Subcutaneous abdominal adipose tissue (tissue), 5 donors: Measurements from ENCODE around the gene SAMD4A.

Experiments
- H3K27ac ChIP-seq: one replicate; pipeline ENCODE4 v1.7.0; 2013; ENCODE audit warnings: low read depth, mild to moderate bottlenecking, inconsistent platforms, low read length, moderate library complexity
- H3K27me3 ChIP-seq, 5 donors: one replicate each; pipeline ENCODE4 v1.7.0; 2013; ENCODE audit warnings: low read length in 5 of 5, inconsistent platforms in 1 of 5; ENCODE audit not compliant: control insufficient read depth in 5 of 5, insufficient read depth in 4 of 5
- H3K36me3 ChIP-seq, 5 donors: one replicate each; pipeline ENCODE4 v1.7.0; 2013; ENCODE audit warnings: low read length in 5 of 5; ENCODE audit not compliant: control insufficient read depth in 5 of 5, insufficient read depth in 5 of 5
- H3K4me1 ChIP-seq, 5 donors: one replicate each; pipeline ENCODE4 v1.7.0; 2013; ENCODE audit warnings: low read length in 5 of 5, mild to moderate bottlenecking in 3 of 5, moderate library complexity in 1 of 5; ENCODE audit not compliant: control insufficient read depth in 5 of 5, insufficient read depth in 5 of 5
- H3K4me3 ChIP-seq, 5 donors: one replicate each; pipeline ENCODE4 v1.7.0; 2013; ENCODE audit warnings: low read length in 5 of 5, low read depth in 1 of 5
- H3K9ac ChIP-seq, 5 donors: one replicate each; pipeline ENCODE4 v1.7.0; 2013; ENCODE audit warnings: low read length in 5 of 5, mild to moderate bottlenecking in 4 of 5, moderate library complexity in 3 of 5
- H3K9me3 ChIP-seq, 5 donors: one replicate each; pipeline ENCODE4 v1.7.0; 2013; ENCODE audit warnings: low read length in 5 of 5; ENCODE audit not compliant: control insufficient read depth in 5 of 5
- donor health status: healthy.
- donor health status: healthy.
- donor health status: healthy.
- donor health status: healthy.
- donor health status: healthy.

Gene SAMD4A

DNA sequence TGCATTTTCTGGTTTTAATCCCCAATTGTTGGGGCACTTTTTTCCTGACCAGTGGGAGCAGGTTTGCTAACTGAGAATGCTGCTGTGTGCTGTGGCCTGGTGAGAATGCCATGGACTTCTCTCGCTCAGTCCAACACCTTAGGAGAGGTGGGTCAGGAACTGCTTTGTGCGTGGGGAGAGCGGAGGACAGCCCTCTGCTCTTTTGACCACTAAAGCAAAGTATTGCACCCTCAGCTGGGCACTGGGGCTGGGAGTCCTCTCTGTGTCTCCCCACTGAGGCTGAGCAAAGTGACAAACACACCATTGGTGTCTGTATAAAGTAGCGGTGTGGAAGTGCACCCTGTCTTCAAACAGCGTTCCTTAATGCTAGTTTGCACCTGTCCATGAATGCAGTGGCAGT, 136.2 kb downstream of the SAMD4A start:
- Histone ChIP-seq H3K4me1 (peaks cover 0 to 27% (median 22%) of the 10 kb centered on the region in 5 donors), H3K27me3 (no peaks in the 10 kb centered on the region), H3K4me3 (no peak overlapping the region), H3K9ac (no peak overlapping the region), H3K27ac (no peak overlapping the region), H3K9me3 (no peaks in the 10 kb centered on the region), H3K36me3 (peaks cover 4 to 8% (median 7%) of the 10 kb centered on the region in 5 donors)

- Histone ChIP-seq H3K27ac (no peak overlapping the region), H3K9ac (no peak overlapping the region), H3K36me3 (peaks cover 4 to 8% (median 7%) of the 10 kb centered on the region in 5 donors), H3K4me3 (no peak overlapping the region), H3K9me3 (no peaks in the 10 kb centered on the region), H3K4me1 (peaks cover 0 to 25% (median 20%) of the 10 kb centered on the region in 5 donors), H3K27me3 (no peaks in the 10 kb centered on the region)
These were observed 136.8 kb downstream of the SAMD4A start for GRCh38 chr14:54703724-54704123.

DNA sequence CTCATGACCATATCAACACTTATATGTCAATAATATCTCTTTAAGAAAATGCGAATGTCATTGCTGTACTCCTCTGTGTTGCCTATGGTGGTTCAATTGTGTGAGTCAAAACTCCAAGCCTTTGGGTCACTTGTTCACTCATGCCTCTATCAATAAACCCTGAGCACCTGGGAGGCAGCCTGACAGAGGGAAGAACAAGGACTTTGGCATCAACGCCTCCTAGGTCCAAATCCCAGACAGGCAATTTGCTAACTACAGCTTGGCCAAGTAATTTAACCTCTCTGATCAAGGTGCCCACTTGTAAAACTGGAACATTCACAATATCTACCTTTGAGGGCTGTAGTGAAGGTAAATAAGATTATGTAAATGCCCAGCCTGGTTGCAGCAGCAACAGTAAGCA, 137.8 kb downstream of the SAMD4A start:
- Histone ChIP-seq H3K9me3 (no peaks in the 10 kb centered on the region), H3K27ac (no peak overlapping the region), H3K27me3 (no peaks in the 10 kb centered on the region), H3K36me3 (peaks cover 4 to 8% (median 7%) of the 10 kb centered on the region in 5 donors), H3K9ac (no peak overlapping the region), H3K4me1 (peaks cover 0 to 22% (median 14%) of the 10 kb centered on the region in 5 donors), H3K4me3 (no peak overlapping the region)

- Histone ChIP-seq H3K9ac (no peak overlapping the region), H3K9me3 (no peaks in the 10 kb centered on the region), H3K27ac (no peak overlapping the region), H3K4me3 (no peak overlapping the region), H3K4me1 (peaks cover 0 to 26% (median 17%) of the 10 kb centered on the region in 5 donors), H3K27me3 (no peaks in the 10 kb centered on the region), H3K36me3 (peaks cover 4 to 10% (median 7%) of the 10 kb centered on the region in 5 donors)
These were observed 139.8 kb downstream of the SAMD4A start for GRCh38 chr14:54706769-54707168.

DNA sequence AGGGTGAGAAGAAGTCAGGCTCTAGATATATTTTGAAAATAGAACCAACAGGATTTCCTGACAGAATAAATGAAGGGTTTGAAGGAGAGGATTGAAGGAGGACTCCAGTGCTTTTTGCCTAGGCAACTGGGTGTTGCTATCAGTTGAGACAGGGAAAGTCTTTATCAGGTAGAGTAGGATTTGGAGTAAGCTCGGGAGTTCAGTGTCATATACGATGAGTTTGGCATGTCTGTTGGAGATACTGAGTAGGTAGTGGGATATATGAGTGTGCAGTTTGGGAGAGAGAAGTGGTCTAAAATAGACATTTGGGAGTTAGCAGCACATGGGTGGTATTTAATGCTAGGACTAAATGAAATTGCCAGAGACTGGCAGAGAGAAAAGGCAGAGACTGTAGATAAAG, 141.2 kb downstream of the SAMD4A start:
- peak overlapping the region in 1 of 5 donors; percentile 32 for H3K9ac ChIP-seq
- peak overlapping the region; percentile 25 for H3K27ac ChIP-seq
- no peak overlapping the region for H3K4me3 ChIP-seq
- no peaks in the 10 kb centered on the region for H3K9me3 ChIP-seq
- peaks cover 7 to 40% (median 31%) of the 10 kb centered on the region in 5 donors for H3K4me1 ChIP-seq
- peaks cover 0 to 5% (median 4%) of the 10 kb centered on the region in 5 donors for H3K36me3 ChIP-seq
- H3K27me3 ChIP-seq = no peaks in the 10 kb centered on the region

GRCh38 chr14:54708982-54709381, 142.1 kb downstream of the SAMD4A start:
- Histone ChIP-seq H3K4me3 (no peak overlapping the region), H3K9me3 (no peaks in the 10 kb centered on the region), H3K27me3 (no peaks in the 10 kb centered on the region), H3K36me3 (peaks cover 0 to 5% (median 4%) of the 10 kb centered on the region in 5 donors), H3K4me1 (peaks cover 9 to 43% (median 38%) of the 10 kb centered on the region in 5 donors), H3K27ac (no peak overlapping the region), H3K9ac (no peak overlapping the region)

DNA sequence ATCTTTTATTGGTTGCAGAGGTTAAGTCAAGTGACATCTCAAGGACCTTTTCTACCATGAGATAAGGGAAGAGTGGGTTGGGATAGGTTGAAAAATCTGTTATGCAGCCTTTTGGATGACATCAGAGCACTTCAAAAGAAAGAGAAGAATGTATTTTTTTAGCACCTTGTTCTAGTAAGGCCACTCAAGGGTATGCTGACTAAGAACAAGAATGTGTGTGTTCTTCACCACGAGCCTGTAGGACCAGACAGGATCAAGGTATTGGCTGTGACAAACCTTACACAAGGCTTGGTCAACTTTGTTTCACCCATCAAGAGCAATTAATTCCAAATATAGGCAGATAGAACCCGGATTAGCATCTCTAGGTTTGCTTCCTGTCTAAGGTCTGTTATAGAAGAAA, 142.5 kb downstream of the SAMD4A start:
- H3K27me3 ChIP-seq = no peaks in the 10 kb centered on the region
- H3K4me1 ChIP-seq = peaks cover 9 to 46% (median 38%) of the 10 kb centered on the region in 5 donors
- H3K9ac ChIP-seq = no peak overlapping the region
- H3K27ac ChIP-seq = no peak overlapping the region
- H3K4me3 ChIP-seq = no peak overlapping the region
- no peaks in the 10 kb centered on the region for H3K9me3 ChIP-seq
- peaks cover 0 to 5% (median 4%) of the 10 kb centered on the region in 5 donors for H3K36me3 ChIP-seq

GRCh38 chr14:54709867-54710266, 142.9 kb downstream of the SAMD4A start:
- Histone ChIP-seq H3K9ac (no peak overlapping the region), H3K4me1 (peaks cover 9 to 51% (median 38%) of the 10 kb centered on the region in 5 donors), H3K4me3 (no peak overlapping the region), H3K36me3 (peaks cover 0 to 5% (median 4%) of the 10 kb centered on the region in 5 donors), H3K27me3 (no peaks in the 10 kb centered on the region), H3K9me3 (no peaks in the 10 kb centered on the region), H3K27ac (no peak overlapping the region)

- peaks cover 9 to 65% (median 52%) of the 10 kb centered on the region in 5 donors for H3K4me1 ChIP-seq
- no peaks in the 10 kb centered on the region for H3K27me3 ChIP-seq
- H3K36me3 ChIP-seq = peaks cover 0 to 2% (median 0%) of the 10 kb centered on the region in 5 donors
- H3K27ac ChIP-seq = peak overlapping the region; percentile 81
- H3K9ac ChIP-seq = no peak overlapping the region
- H3K9me3 ChIP-seq = no peaks in the 10 kb centered on the region
- peak overlapping the region in 1 of 5 donors; percentile 49 for H3K4me3 ChIP-seq
These were observed 144.4 kb downstream of the SAMD4A start for GRCh38 chr14:54711312-54711711.

- peak overlapping the region in 4 of 5 donors; percentile 30 to 78 (median 38) for H3K9ac ChIP-seq
- peak overlapping the region in 2 of 5 donors; percentile 3 to 49 for H3K4me3 ChIP-seq
- H3K27me3 ChIP-seq = no peaks in the 10 kb centered on the region
- H3K27ac ChIP-seq = peak overlapping the region; percentile 81
- no peaks in the 10 kb centered on the region for H3K9me3 ChIP-seq
- H3K4me1 ChIP-seq = peaks cover 9 to 65% (median 55%) of the 10 kb centered on the region in 5 donors
- H3K36me3 ChIP-seq = peaks cover 0 to 2% (median 0%) of the 10 kb centered on the region in 5 donors
These were observed 145.0 kb downstream of the SAMD4A start for GRCh38 chr14:54711812-54712464.
